ENCODE measurements around the gene SLC25A3. TPM values are rescaled to one million over a fixed set of nuclear protein-coding genes. Genes with fewer than 3 reads are reported as not detected.

The SLC25A3 gene
- total and polyA plus RNA-seq, 2 of the 13 experiments (the other 11 are each of a cell fraction or from before 2014, with no cell fraction given) = 292 to 829 TPM

DNA sequence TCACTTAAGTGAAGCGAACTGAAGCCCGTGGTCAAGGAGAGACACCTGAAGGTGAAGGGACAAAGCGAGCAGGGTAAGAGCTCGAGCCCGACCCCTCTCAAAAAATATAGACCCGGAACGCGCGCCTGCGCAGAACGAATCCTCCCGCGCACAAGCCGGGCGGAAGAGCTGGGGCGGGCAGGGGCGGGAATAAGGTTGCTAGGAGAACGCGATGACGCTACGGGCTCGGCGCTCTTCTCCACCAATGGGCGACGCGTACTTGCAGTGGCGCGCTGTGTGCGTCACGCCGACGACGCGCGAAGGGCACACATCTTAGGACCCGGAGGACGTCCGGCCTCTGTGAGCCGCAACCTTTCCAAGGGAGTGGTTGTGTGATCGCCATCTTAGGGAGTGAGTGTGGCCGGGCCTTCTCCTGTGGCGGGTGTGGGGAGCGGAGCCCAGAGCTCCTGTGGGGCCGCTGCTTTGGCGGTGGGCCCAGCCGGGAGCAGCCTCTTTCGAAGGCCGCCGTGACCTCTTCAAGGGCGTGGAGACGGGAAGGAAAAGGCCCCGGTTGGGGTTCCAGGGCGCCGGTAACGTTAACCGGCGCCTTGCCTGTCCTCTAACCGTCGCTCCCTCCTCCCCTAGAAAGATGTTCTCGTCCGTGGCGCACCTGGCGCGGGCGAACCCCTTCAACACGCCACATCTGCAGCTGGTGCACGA, at the start of gene SLC25A3 (continued):
- TF ChIP-seq, protein P1, sequence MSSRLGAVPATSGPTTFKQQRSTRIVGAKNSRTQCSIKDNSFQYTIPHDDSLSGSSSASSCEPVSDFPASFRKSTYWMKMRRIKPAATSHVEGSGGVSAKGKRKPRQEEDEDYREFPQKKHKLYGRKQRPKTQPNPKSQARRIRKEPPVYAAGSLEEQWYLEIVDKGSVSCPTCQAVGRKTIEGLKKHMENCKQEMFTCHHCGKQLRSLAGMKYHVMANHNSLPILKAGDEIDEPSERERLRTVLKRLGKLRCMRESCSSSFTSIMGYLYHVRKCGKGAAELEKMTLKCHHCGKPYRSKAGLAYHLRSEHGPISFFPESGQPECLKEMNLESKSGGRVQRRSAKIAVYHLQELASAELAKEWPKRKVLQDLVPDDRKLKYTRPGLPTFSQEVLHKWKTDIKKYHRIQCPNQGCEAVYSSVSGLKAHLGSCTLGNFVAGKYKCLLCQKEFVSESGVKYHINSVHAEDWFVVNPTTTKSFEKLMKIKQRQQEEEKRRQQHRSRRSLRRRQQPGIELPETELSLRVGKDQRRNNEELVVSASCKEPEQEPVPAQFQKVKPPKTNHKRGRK (CRISPR knock-in tag; IDR thresholded peaks at IDR 0.05) = no peak
- TF ChIP-seq, protein P2, sequence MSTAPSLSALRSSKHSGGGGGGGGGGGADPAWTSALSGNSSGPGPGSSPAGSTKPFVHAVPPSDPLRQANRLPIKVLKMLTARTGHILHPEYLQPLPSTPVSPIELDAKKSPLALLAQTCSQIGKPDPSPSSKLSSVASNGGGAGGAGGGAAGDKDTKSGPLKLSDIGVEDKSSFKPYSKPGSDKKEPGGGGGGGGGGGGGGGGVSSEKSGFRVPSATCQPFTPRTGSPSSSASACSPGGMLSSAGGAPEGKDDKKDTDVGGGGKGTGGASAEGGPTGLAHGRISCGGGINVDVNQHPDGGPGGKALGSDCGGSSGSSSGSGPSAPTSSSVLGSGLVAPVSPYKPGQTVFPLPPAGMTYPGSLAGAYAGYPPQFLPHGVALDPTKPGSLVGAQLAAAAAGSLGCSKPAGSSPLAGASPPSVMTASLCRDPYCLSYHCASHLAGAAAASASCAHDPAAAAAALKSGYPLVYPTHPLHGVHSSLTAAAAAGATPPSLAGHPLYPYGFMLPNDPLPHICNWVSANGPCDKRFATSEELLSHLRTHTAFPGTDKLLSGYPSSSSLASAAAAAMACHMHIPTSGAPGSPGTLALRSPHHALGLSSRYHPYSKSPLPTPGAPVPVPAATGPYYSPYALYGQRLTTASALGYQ (CRISPR knock-in tag; IDR thresholded peaks at IDR 0.05) = peak; percentile 59; the same call in 1 of the 2 replicates
- TF ChIP-seq, protein P3, sequence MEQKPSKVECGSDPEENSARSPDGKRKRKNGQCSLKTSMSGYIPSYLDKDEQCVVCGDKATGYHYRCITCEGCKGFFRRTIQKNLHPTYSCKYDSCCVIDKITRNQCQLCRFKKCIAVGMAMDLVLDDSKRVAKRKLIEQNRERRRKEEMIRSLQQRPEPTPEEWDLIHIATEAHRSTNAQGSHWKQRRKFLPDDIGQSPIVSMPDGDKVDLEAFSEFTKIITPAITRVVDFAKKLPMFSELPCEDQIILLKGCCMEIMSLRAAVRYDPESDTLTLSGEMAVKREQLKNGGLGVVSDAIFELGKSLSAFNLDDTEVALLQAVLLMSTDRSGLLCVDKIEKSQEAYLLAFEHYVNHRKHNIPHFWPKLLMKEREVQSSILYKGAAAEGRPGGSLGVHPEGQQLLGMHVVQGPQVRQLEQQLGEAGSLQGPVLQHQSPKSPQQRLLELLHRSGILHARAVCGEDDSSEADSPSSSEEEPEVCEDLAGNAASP (CRISPR knock-in tag; IDR thresholded peaks at IDR 0.05; ENCODE audit: borderline replicate concordance) = peak; percentile 77; the same call in 1 of the 2 replicates
- TF ChIP-seq ZNF790 (CRISPR knock-in tag; IDR thresholded peaks at IDR 0.05; ENCODE audit: borderline replicate concordance) (0 out of 2 replicates have a peak, but pooled peaks have one; percentile 36), HOXA3 (CRISPR knock-in tag; IDR thresholded peaks at IDR 0.05) (peak; percentile 99), ZNF883 (CRISPR knock-in tag; IDR thresholded peaks at IDR 0.05; ENCODE audit: not compliant biosample characterization) (peak; percentile 73), ZNF879 (CRISPR knock-in tag; IDR thresholded peaks at IDR 0.05) (no peak), HNF4G (IDR thresholded peaks at IDR 0.05; ENCODE audit: borderline replicate concordance, low read depth, low read length) (no peak), HNF4G (CRISPR knock-in tag; IDR thresholded peaks at IDR 0.05; ENCODE audit: borderline replicate concordance, low read depth) (no peak), ZNF737 (CRISPR knock-in tag; IDR thresholded peaks at IDR 0.05; ENCODE audit: borderline replicate concordance) (no peak), ZNF615 (CRISPR knock-in tag; IDR thresholded peaks at IDR 0.05; ENCODE audit: borderline replicate concordance) (no peak), RFX1 (IDR thresholded peaks at IDR 0.05) (peak; percentile 89), BORCS8-MEF2B (CRISPR knock-in tag; IDR thresholded peaks at IDR 0.05) (peak; percentile 72; the same call in 1 of the 2 replicates), KMT2A (CRISPR knock-in tag; IDR thresholded peaks at IDR 0.05) (peak; percentile 84), SOX6 (IDR thresholded peaks at IDR 0.05) (no peak), SOX6 (CRISPR knock-in tag; IDR thresholded peaks at IDR 0.05) (peak; percentile 12; the same call in 1 of the 2 replicates), PAX8 (CRISPR knock-in tag; IDR thresholded peaks at IDR 0.05; ENCODE audit: borderline replicate concordance) (no peak), STAT5B (CRISPR knock-in tag; IDR thresholded peaks at IDR 0.05) (no peak), CEBPG (CRISPR knock-in tag; IDR thresholded peaks at IDR 0.05) (peak; percentile 27; the same call in 1 of the 2 replicates), KDM1A (CRISPR knock-in tag; IDR thresholded peaks at IDR 0.05) (no peak)
- TF ChIP-seq, protein P4, sequence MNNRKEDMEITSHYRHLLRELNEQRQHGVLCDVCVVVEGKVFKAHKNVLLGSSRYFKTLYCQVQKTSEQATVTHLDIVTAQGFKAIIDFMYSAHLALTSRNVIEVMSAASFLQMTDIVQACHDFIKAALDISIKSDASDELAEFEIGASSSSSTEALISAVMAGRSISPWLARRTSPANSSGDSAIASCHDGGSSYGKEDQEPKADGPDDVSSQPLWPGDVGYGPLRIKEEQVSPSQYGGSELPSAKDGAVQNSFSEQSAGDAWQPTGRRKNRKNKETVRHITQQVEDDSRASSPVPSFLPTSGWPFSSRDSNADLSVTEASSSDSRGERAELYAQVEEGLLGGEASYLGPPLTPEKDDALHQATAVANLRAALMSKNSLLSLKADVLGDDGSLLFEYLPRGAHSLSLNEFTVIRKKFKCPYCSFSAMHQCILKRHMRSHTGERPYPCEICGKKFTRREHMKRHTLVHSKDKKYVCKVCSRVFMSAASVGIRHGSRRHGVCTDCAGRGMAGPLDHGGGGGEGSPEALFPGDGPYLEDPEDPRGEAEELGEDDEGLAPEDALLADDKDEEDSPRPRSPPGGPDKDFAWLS (CRISPR knock-in tag; IDR thresholded peaks at IDR 0.05; ENCODE audit: borderline replicate concordance) = no peak
- TF ChIP-seq, protein P5, sequence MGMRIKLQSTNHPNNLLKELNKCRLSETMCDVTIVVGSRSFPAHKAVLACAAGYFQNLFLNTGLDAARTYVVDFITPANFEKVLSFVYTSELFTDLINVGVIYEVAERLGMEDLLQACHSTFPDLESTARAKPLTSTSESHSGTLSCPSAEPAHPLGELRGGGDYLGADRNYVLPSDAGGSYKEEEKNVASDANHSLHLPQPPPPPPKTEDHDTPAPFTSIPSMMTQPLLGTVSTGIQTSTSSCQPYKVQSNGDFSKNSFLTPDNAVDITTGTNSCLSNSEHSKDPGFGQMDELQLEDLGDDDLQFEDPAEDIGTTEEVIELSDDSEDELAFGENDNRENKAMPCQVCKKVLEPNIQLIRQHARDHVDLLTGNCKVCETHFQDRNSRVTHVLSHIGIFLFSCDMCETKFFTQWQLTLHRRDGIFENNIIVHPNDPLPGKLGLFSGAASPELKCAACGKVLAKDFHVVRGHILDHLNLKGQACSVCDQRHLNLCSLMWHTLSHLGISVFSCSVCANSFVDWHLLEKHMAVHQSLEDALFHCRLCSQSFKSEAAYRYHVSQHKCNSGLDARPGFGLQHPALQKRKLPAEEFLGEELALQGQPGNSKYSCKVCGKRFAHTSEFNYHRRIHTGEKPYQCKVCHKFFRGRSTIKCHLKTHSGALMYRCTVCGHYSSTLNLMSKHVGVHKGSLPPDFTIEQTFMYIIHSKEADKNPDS (CRISPR knock-in tag; IDR thresholded peaks at IDR 0.05) = peak; percentile 67; the same call in 1 of the 2 replicates

All from HepG2 (cell line).